PC-9 (cell line): ENCODE results near the gene DOCK11.

ENCODE experiments used
- CTCF ChIP-seq: fragments of 200-600 bp; sonication (generic); conservative IDR thresholded peaks from 2 replicates; pipeline ENCODE4 v1.6.1; 2017; ENCODE audit warnings: mixed run types, antibody characterized with exemption, mild to moderate bottlenecking, moderate library complexity
- EZH2 ChIP-seq: fragments of 200-600 bp; sonication (generic); IDR thresholded peaks from 2 replicates; pipeline ENCODE4 v1.8.0; 2017; ENCODE audit warnings: antibody characterized with exemption, low read depth

GRCh38 chrX:118570209-118570608, 74.6 kb downstream of the DOCK11 start:
- TF ChIP-seq CTCF (no peak), EZH2 (no peak)
